Lung microvascular endothelial cell (primary cell): ENCODE data around the gene WFDC1. TPM values are rescaled to one million over a fixed set of nuclear protein-coding genes. Genes with fewer than 3 reads are reported as not detected.

Source experiments
- DNase-seq, 2 donors: peaks; one replicate each; pipeline versions ENCODE4 v3.0.0 to v3.0.0-alpha.2; 2010; ENCODE audit warnings: low read depth in 2 of 2
- total RNA-seq: library from RNA; depleted of rRNA; stranded (reverse); fragments of >200 nt; gene quantifications from 2 replicates; pipeline ENCODE4 v1.2.1, GENCODE V29; 2014

The WFDC1 gene
- not detected in 2 replicates for total RNA-seq

GRCh38 chr16:84294531-84295142 is at the start of gene WFDC1:
Gene WFDC1 (plus strand): TSS chr16:84294878. CDS start chr16:84294972, 94 bp downstream.
- DNase-seq = peak in 1 of 2 donors; percentile 9

GRCh38 chr16:84245956-84246678 is 48.6 kb upstream of the WFDC1 start:
- DNase-seq = no peak

- no peak for DNase-seq
Measured at GRCh38 chr16:84246679-84247077, 48.0 kb upstream of the WFDC1 start.

GRCh38 chr16:84247331-84247730 is 47.3 kb upstream of the WFDC1 start:
- no peak for DNase-seq

GRCh38 chr16:84247844-84248243 is 46.8 kb upstream of the WFDC1 start:
- DNase-seq = no peak

- DNase-seq = no peak
Measured at GRCh38 chr16:84252184-84252583, 42.5 kb upstream of the WFDC1 start.

- no peak for DNase-seq
Measured at GRCh38 chr16:84253173-84253572, 41.5 kb upstream of the WFDC1 start.

GRCh38 chr16:84254062-84254461 is 40.6 kb upstream of the WFDC1 start:
- DNase-seq = no peak

- DNase-seq = no peak
Measured at GRCh38 chr16:84255050-84255810, 39.4 kb upstream of the WFDC1 start.

- no peak for DNase-seq
Measured at GRCh38 chr16:84258266-84258665, 36.4 kb upstream of the WFDC1 start.

GRCh38 chr16:84259691-84260090 is 35.0 kb upstream of the WFDC1 start:
- no peak for DNase-seq

- no peak for DNase-seq
Measured at GRCh38 chr16:84260766-84261554, 33.7 kb upstream of the WFDC1 start.

- no peak for DNase-seq
Measured at GRCh38 chr16:84262031-84262430, 32.6 kb upstream of the WFDC1 start.

GRCh38 chr16:84262939-84263338 is 31.7 kb upstream of the WFDC1 start:
- DNase-seq = no peak

GRCh38 chr16:84266451-84266850 is 28.2 kb upstream of the WFDC1 start:
- peak; percentile 68 to 78 for DNase-seq

GRCh38 chr16:84267380-84267779 is 27.3 kb upstream of the WFDC1 start:
- DNase-seq = no peak

- no peak for DNase-seq
Measured at GRCh38 chr16:84268291-84269040, 26.2 kb upstream of the WFDC1 start.

GRCh38 chr16:84270071-84270470 is 24.6 kb upstream of the WFDC1 start:
- no peak for DNase-seq

GRCh38 chr16:84270531-84270930 is 24.1 kb upstream of the WFDC1 start:
- no peak for DNase-seq

GRCh38 chr16:84271037-84271436 is 23.6 kb upstream of the WFDC1 start:
- DNase-seq = no peak

- no peak for DNase-seq
Measured at GRCh38 chr16:84271866-84272265, 22.8 kb upstream of the WFDC1 start.
